Naive thymus-derived CD4-positive, alpha-beta T cell (primary cell): ENCODE results near the gene PTPRK. TPM values are rescaled to one million over a fixed set of nuclear protein-coding genes. Genes with fewer than 3 reads are reported as not detected.
A peak's percentile ranks its signal among the peaks of the same experiment; 100 is the strongest.
"Not testable (repeated sequence)": the region's sequence is repeated elsewhere in the genome, so short reads cannot be mapped to it uniquely, and the experiment has no call there.

Experiments used
- ATAC-seq: fragments of 150-1000 bp; cut with Tn5 transposase; 2 replicates; pipeline ENCODE4 v1.10.0; 2021; ENCODE audit warnings: mild to moderate bottlenecking, moderate library complexity
- CTCF ChIA-PET: fragments of 350-600 bp; sonication (Branson Sonifier 250); formaldehyde crosslinking; loops from one replicate; lab custom pipeline; 2021; ENCODE audit warnings: antibody characterized with exemption; lab: Charles Lee
- POLR2A ChIA-PET: fragments of 350-600 bp; sonication (Branson Sonifier 250); formaldehyde crosslinking; loops from one replicate; lab custom pipeline; 2021; ENCODE audit warnings: antibody characterized with exemption, inconsistent platforms; lab: Charles Lee
- DNase-seq, 9 donors: peaks; one replicate each; pipeline versions ENCODE4 v3.0.0 to v3.0.0-alpha.2; 2020 to 2022; ENCODE audit warnings: mixed read lengths in 1 of 9
- H3K27ac ChIP-seq: one replicate; pipeline ENCODE4 v1.7.0; 2013; ENCODE audit warnings: mild to moderate bottlenecking, low read depth, low read length, moderate library complexity
- H3K27me3 ChIP-seq, 2 donors: one replicate each; pipeline ENCODE4 v1.7.0; 2013; ENCODE audit warnings: low read length in 2 of 2, mild to moderate bottlenecking in 2 of 2, moderate library complexity in 2 of 2; ENCODE audit not compliant: control insufficient read depth in 2 of 2, insufficient read depth in 2 of 2
- H3K36me3 ChIP-seq, 3 experiments: 1 replicate in 2 of 3; 2 replicates in 1 of 3; pipeline ENCODE4 v1.7.0; 2013; ENCODE audit warnings: low read length in 3 of 3, mild to moderate bottlenecking in 3 of 3, moderate library complexity in 1 of 3; ENCODE audit not compliant: insufficient read depth in 3 of 3, control insufficient read depth in 2 of 3
- H3K4me1 ChIP-seq, 2 donors: one replicate each; pipeline ENCODE4 v1.7.0; 2013; ENCODE audit warnings: low read length in 2 of 2, mild to moderate bottlenecking in 2 of 2, moderate library complexity in 1 of 2; ENCODE audit not compliant: control insufficient read depth in 2 of 2, insufficient read depth in 2 of 2
- H3K4me3 ChIP-seq: 2 replicates; pipeline ENCODE4 v1.7.0; 2013; ENCODE audit warnings: mild to moderate bottlenecking, low read length
- H3K9me3 ChIP-seq, 3 experiments: 1 replicate in 2 of 3; 2 replicates in 1 of 3; pipeline ENCODE4 v1.7.0; 2013; ENCODE audit warnings: low read length in 3 of 3; ENCODE audit not compliant: control insufficient read depth in 2 of 3
- H3K27ac Mint-ChIP-seq, 9 donors: one replicate each; pipeline ENCODE4 v1.8.0; 2020 to 2022; ENCODE audit warnings: mixed read lengths in 9 of 9, mild to moderate bottlenecking in 8 of 9, moderate library complexity in 5 of 9, inconsistent platforms in 2 of 9
- H3K27me3 Mint-ChIP-seq, 5 donors: one replicate each; pipeline ENCODE4 v1.8.0; 2021 to 2022; ENCODE audit warnings: mixed read lengths in 5 of 5, mild to moderate bottlenecking in 1 of 5
- H3K36me3 Mint-ChIP-seq, 5 donors: one replicate each; pipeline ENCODE4 v1.8.0; 2020 to 2022; ENCODE audit warnings: mixed read lengths in 5 of 5, mild to moderate bottlenecking in 3 of 5, inconsistent platforms in 1 of 5
- H3K4me1 Mint-ChIP-seq, 7 donors: one replicate each; pipeline ENCODE4 v1.8.0; 2020 to 2022; ENCODE audit warnings: mixed read lengths in 7 of 7, mild to moderate bottlenecking in 3 of 7, inconsistent platforms in 1 of 7
- H3K4me3 Mint-ChIP-seq, 10 donors: one replicate each; pipeline ENCODE4 v1.8.0; 2020 to 2022; ENCODE audit warnings: mild to moderate bottlenecking in 10 of 10, mixed read lengths in 10 of 10, moderate library complexity in 6 of 10, inconsistent platforms in 2 of 10
- H3K9me3 Mint-ChIP-seq, 11 donors: one replicate each; pipeline ENCODE4 v1.8.0; 2020 to 2022; ENCODE audit warnings: mixed read lengths in 11 of 11, mild to moderate bottlenecking in 4 of 11, inconsistent platforms in 1 of 11, moderate library complexity in 1 of 11
- intact Hi-C, 2 donors: fragments of 100-400 bp; cut with micrococcal nuclease; formaldehyde crosslinking; loops; one replicate each; pipeline ENCODE4 v1.15.1; 2023
- polyA plus RNA-seq, 2 donors: library from polyadenylated mRNA; unstranded; fragments of 300-500 nt; fragmentation: Illumina TruSeq; gene quantifications; one replicate each; pipeline ENCODE4 v1.2.3, GENCODE V29; 2021
- total RNA-seq, 6 experiments: library from RNA in 5 of 6; stranded (reverse) in 5 of 6; gene quantifications; 1 replicate in 5 of 6; 2 replicates in 1 of 6; pipeline ENCODE4 v1.2.3 and lab custom pipeline; 2021 to 2026

Gene PTPRK
- total and polyA plus RNA-seq, 7 experiments from 2014 or later = 1.3 to 6.5 (median 2.3) TPM

DNA sequence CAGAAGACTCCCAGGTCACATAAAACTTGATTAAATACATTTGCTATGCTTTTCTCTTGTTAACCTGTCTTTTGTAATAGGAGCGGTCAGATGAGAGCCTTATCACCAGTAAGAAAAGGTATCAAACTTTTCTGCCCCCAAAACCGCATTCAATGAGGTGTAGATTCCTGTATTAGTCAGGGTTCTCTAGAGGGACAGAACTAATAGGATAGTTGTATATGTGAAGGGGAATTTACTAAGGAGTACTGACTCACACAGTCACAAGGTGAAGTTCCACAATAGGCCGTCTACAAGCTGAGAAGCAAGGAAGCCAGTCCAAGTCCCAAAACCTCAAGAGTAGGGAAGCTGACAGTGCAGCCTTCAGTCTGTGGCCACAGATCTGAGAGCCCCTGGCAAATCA lies 32.7 kb downstream of the PTPRK start:
- Histone ChIP-seq H3K36me3 (no peaks in the 10 kb centered on the region), H3K27ac (no peak overlapping the region), H3K4me3 (no peak overlapping the region), H3K9me3 (no peaks in the 10 kb centered on the region), H3K4me1 (no peaks in the 10 kb centered on the region), H3K27me3 (peaks cover 0 to 4% of the 10 kb centered on the region in 2 donors)
- ChIA-PET CTCF (no interaction called here), POLR2A (no interaction called here)
- Mint-ChIP-seq H3K36me3 (no peaks in the 10 kb centered on the region), H3K4me3 (no peak overlapping the region), H3K27me3 (peaks cover 0 to 19% (median 8%) of the 10 kb centered on the region in 5 donors), H3K4me1 (peaks cover 0 to 10% (median 2%) of the 10 kb centered on the region in 7 donors), H3K27ac (no peak overlapping the region), H3K9me3 (no peaks in the 10 kb centered on the region)
- ATAC-seq (no peak), DNase-seq (no peak)
- intact Hi-C loops = no loop called here

DNA sequence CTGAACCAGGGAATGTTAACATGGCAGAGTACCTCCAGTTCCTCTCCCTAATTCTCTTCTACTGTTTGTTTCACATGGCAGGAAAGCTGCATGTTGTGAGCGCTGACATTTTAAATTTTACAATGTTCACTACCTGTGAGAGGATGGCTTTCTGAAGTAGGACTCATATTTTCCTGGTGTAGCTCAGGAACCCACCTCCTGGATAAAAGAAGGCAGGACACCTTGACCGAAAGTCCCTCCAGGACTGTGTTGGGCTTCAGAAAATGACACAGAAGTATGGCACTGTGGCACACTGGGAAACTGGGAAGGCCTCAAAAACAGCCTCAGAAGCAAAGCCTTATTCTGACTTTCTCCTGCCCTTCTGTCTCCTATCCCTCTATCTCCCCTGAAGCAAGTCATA lies 33.3 kb downstream of the PTPRK start:
- ATAC-seq (no peak), DNase-seq (no peak)
- peaks cover 0 to 13% (median 5%) of the 10 kb centered on the region in 5 donors for H3K27me3 Mint-ChIP-seq
- no peaks in the 10 kb centered on the region for H3K36me3 Mint-ChIP-seq
- Histone ChIP-seq H3K9me3 (no peaks in the 10 kb centered on the region), H3K27me3 (no peaks in the 10 kb centered on the region), H3K27ac (no peak overlapping the region), H3K36me3 (no peaks in the 10 kb centered on the region), H3K4me1 (no peaks in the 10 kb centered on the region), H3K4me3 (no peak overlapping the region)
- POLR2A ChIA-PET = no interaction called here
- no peak overlapping the region for H3K27ac Mint-ChIP-seq
- H3K9me3 Mint-ChIP-seq = no peaks in the 10 kb centered on the region
- peaks cover 0 to 7% (median 2%) of the 10 kb centered on the region in 7 donors for H3K4me1 Mint-ChIP-seq
- peak overlapping the region in 1 of 10 donors; percentile 23 for H3K4me3 Mint-ChIP-seq
- intact Hi-C loops = no loop called here
- CTCF ChIA-PET = no interaction called here

DNA sequence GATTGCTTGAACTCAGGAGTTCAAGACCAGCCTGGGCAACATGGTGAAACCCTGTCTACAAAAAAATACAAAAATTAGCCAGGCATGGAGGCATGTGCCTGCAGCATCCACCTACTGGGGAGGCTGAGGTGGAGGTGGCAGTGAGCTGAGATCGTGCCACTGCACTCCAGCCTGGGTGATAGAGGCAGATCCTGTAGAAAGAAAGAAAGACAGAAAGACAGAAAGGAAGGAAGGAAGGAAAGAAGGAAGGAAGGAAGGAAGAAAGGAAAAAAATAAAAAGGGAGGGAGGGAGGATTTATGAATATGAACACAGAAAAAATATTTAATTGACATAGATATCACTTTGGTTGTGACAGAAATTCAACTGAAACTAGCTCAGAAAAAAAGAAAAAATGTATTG lies 33.8 kb downstream of the PTPRK start:
- H3K27me3 ChIP-seq, H3K4me3 ChIP-seq, H3K9me3 ChIP-seq, H3K36me3 Mint-ChIP-seq, H3K4me1 Mint-ChIP-seq, DNase-seq, ATAC-seq, H3K9me3 Mint-ChIP-seq, H3K27me3 Mint-ChIP-seq, POLR2A ChIA-PET, H3K27ac ChIP-seq, H3K4me1 ChIP-seq, H3K36me3 ChIP-seq, intact Hi-C loops, CTCF ChIA-PET, H3K4me3 Mint-ChIP-seq: not testable (repeated sequence)
- peak overlapping the region in 1 of 9 donors; percentile 59 for H3K27ac Mint-ChIP-seq

DNA sequence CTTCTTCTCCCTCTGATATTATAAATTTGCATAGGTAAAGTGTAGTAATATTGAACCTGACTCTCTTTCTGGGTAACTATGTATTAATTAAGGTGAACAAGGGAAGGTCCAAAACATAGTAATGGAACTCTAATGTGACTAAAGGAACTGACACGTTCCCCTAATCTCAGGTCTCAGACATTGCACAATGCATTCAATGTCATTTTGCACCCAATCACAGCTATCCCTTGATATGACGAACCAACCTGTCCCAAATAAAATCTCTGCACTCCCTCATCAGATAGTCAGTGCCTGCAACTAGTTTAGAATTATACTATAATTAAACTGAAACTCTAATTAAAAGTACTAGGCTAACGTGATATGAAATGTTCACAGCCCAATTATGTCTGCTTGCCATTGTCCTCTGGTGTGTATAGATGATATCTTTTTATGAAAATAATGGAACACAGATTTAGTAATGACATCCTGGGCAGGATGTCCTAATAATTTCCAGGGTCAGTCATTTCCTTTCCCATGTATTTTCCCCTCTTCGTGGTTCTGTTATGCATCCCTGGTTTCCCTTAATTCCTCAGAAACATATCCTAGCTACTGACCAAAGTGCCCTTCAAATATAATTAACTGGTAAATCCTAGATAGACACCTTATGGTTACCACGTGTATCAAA lies 36.8 kb downstream of the PTPRK start:
- Mint-ChIP-seq H3K27ac (no peak overlapping the region), H3K27me3 (peaks cover 0 to 8% (median 3%) of the 10 kb centered on the region in 5 donors), H3K4me3 (no peak overlapping the region), H3K4me1 (peaks cover 0 to 21% (median 4%) of the 10 kb centered on the region in 7 donors), H3K36me3 (no peaks in the 10 kb centered on the region), H3K9me3 (no peaks in the 10 kb centered on the region)
- no peaks in the 10 kb centered on the region for H3K36me3 ChIP-seq
- CTCF ChIA-PET = interaction anchor here (0.5 kb wide), 1 partner anchor 270 kb away, joined by 3 read pairs; no protein-coding TSS in a partner anchor
- H3K4me3 ChIP-seq = no peak overlapping the region
- intact Hi-C loops = no loop called here
- no peak overlapping the region for H3K27ac ChIP-seq
- ATAC-seq = no peak
- POLR2A ChIA-PET = no interaction called here
- no peaks in the 10 kb centered on the region for H3K27me3 ChIP-seq
- H3K9me3 ChIP-seq = no peaks in the 10 kb centered on the region
- peaks cover 0 to 3% of the 10 kb centered on the region in 2 donors for H3K4me1 ChIP-seq
- DNase-seq = no peak

DNA sequence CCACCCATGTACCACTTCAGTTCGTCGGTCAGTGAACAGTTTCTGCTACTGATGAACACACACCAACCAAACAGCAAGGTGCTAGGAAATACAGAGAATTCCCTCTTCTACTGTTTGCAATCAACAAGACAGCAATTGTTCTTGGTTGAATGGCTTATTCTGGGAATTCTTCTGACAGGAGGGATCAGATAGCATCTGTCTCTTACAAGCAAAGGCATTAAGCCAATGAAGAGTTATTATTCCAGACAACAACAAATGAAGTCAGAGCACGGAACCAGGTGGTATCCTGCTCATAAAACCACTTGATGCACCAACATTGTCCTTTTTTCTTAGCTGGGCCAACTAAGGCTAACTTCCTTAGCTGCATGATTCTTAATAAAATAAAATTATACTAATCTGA lies 37.8 kb downstream of the PTPRK start:
- Mint-ChIP-seq H3K9me3 (peaks cover 0 to 4% (median 0%) of the 10 kb centered on the region in 11 donors), H3K4me1 (peaks cover 0 to 29% (median 12%) of the 10 kb centered on the region in 7 donors), H3K27ac (no peak overlapping the region), H3K36me3 (peaks cover 0 to 3% (median 0%) of the 10 kb centered on the region in 5 donors), H3K4me3 (no peak overlapping the region), H3K27me3 (peaks cover 0 to 8% (median 3%) of the 10 kb centered on the region in 5 donors)
- no peak for DNase-seq
- H3K4me1 ChIP-seq = peaks cover 0 to 4% of the 10 kb centered on the region in 2 donors
- POLR2A ChIA-PET = no interaction called here
- intact Hi-C loops = no loop called here
- no peak overlapping the region for H3K4me3 ChIP-seq
- no peak for ATAC-seq
- H3K9me3 ChIP-seq = no peaks in the 10 kb centered on the region
- H3K27ac ChIP-seq = no peak overlapping the region
- CTCF ChIA-PET = no interaction called here
- H3K27me3 ChIP-seq = no peaks in the 10 kb centered on the region
- no peaks in the 10 kb centered on the region for H3K36me3 ChIP-seq

DNA sequence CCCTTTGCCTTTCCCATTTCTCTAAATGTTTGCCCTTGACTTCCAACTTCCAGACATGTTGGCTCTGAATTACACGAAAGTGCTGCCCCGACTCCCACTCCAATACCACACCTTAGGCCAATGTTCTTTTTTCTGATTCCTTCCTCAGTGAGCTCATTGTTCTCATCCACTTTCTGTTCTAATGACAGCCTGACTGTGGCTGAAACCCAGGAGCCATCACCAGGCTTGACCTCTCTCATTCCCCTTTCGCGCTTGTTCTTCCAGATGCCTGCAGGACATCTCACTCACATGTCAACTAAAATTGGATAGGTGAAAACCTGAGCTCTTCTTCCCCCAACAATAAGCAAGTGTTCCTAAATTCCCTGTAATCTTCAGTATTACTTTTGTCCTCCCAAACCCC lies 40.4 kb downstream of the PTPRK start:
- ChIA-PET POLR2A (no interaction called here), CTCF (interaction anchor here (0.7 kb wide), 1 partner anchor 15 kb away, joined by 4 read pairs; no protein-coding TSS in a partner anchor)
- Mint-ChIP-seq H3K27ac (peak overlapping the region in 1 of 9 donors; percentile 7), H3K36me3 (peaks cover 0 to 3% (median 0%) of the 10 kb centered on the region in 5 donors), H3K4me3 (no peak overlapping the region), H3K9me3 (peaks cover 0 to 4% (median 0%) of the 10 kb centered on the region in 11 donors), H3K27me3 (peaks cover 0 to 3% (median 0%) of the 10 kb centered on the region in 5 donors), H3K4me1 (peaks cover 0 to 29% (median 12%) of the 10 kb centered on the region in 7 donors)
- intact Hi-C loops = no loop called here
- Histone ChIP-seq H3K27me3 (no peaks in the 10 kb centered on the region), H3K4me3 (no peak overlapping the region), H3K36me3 (no peaks in the 10 kb centered on the region), H3K27ac (no peak overlapping the region), H3K4me1 (peaks cover 0 to 4% of the 10 kb centered on the region in 2 donors), H3K9me3 (no peaks in the 10 kb centered on the region)
- no peak for DNase-seq
- no peak for ATAC-seq
